K562 (cell line): ENCODE measurements around the gene POU2F3. TPM values are rescaled to one million over a fixed set of nuclear protein-coding genes. Genes with fewer than 3 reads are reported as not detected.

Experiments used
- ATF4 ChIP-seq: fragments of 450-650 bp; formaldehyde crosslinking; IDR thresholded peaks from 2 replicates; pipeline ENCODE4 v1.4.0; 2022; ENCODE audit warnings: mild to moderate bottlenecking, moderate library complexity
- ELK3 ChIP-seq: fragments of 450-650 bp; formaldehyde crosslinking; IDR thresholded peaks from 2 replicates; pipeline ENCODE4 v1.4.0; 2020; ENCODE audit warnings: mild to moderate bottlenecking
- EP400 ChIP-seq: fragments of 450-650 bp; IDR thresholded peaks from 2 replicates; pipeline ENCODE4 v1.6.1; 2017; ENCODE audit warnings: antibody characterized with exemption, mild to moderate bottlenecking, moderate library complexity
- ERF ChIP-seq: fragments of 450-650 bp; formaldehyde crosslinking; IDR thresholded peaks from 2 replicates; pipeline ENCODE4 v1.4.0; 2020; ENCODE audit warnings: mild to moderate bottlenecking, mixed read lengths
- HCFC1 ChIP-seq: IDR thresholded peaks from 2 replicates; pipeline ENCODE4 v1.6.1; 2012; ENCODE audit warnings: low read depth, low read length, improper control_type of control experiment
- MNT ChIP-seq, 2 experiments: fragments of 450-650 bp; conservative IDR thresholded peaks; 2 replicates each; pipeline ENCODE4 v1.6.1; 2017; ENCODE audit warnings: mild to moderate bottlenecking in 2 of 2, moderate library complexity in 2 of 2
- PHB2 ChIP-seq: fragments of 450-650 bp; IDR thresholded peaks from 2 replicates; pipeline ENCODE4 v1.6.1; 2017; ENCODE audit warnings: low read depth
- SIN3A ChIP-seq, 2 experiments: fragments of 150-350 bp in 1 of 2; IDR thresholded peaks; 2 replicates each; pipeline ENCODE4 v1.6.1; 2011 to 2016; ENCODE audit warnings: borderline replicate concordance in 2 of 2, low read depth in 2 of 2, low read length in 2 of 2, mild to moderate bottlenecking in 2 of 2, moderate library complexity in 2 of 2; ENCODE audit not compliant: control insufficient read depth in 1 of 2
- SMAD1 ChIP-seq: fragments of 150-350 bp; IDR thresholded peaks from 2 replicates; pipeline ENCODE4 v1.6.1; 2014; ENCODE audit warnings: low read length, low read depth; ENCODE audit not compliant: partially characterized antibody
- TFAM ChIP-seq: fragments of 250-450 bp; sonication (Bioruptor Pico); conservative IDR thresholded peaks from 2 replicates; pipeline ENCODE4 v1.5.0; 2021; ENCODE audit warnings: mild to moderate bottlenecking, moderate library complexity
- THAP7 ChIP-seq: fragments of 250-450 bp; sonication (Bioruptor Pico); IDR thresholded peaks from 2 replicates; pipeline ENCODE4 v1.5.0; 2021
- ZNF134 ChIP-seq: fragments of 250-450 bp; sonication (Bioruptor Pico); conservative IDR thresholded peaks from 2 replicates; pipeline ENCODE4 v1.4.0; 2020
- ZNF431 ChIP-seq: sonication (generic); formaldehyde crosslinking; IDR thresholded peaks from 2 replicates; pipeline ENCODE4 v1.8.0; 2022; ENCODE audit warnings: mild to moderate bottlenecking, missing genetic modification reagents
- ZNF589 ChIP-seq: fragments of 200-800 bp; sonication (Bioruptor generic); IDR thresholded peaks from 2 replicates; pipeline ENCODE4 v1.6.1; 2016; ENCODE audit warnings: low read depth, missing genetic modification characterization, missing compliant biosample characterization
- ZNF592 ChIP-seq: fragments of 450-650 bp; IDR thresholded peaks from 2 replicates; pipeline ENCODE4 v1.6.1; 2017; ENCODE audit warnings: antibody characterized with exemption, mild to moderate bottlenecking
- ZSCAN32 ChIP-seq: fragments of 450-650 bp; formaldehyde crosslinking; IDR thresholded peaks from 2 replicates; pipeline ENCODE4 v1.4.0; 2020; ENCODE audit warnings: mild to moderate bottlenecking, moderate library complexity
- polyA plus RNA-seq, 8 experiments: library from polyadenylated mRNA; depleted of rRNA in 4 of 8; stranded (reverse) in 5 of 8; unstranded in 3 of 8; fragments of >200 nt; fragmentation: Nextera tagmentation in 2 of 8; fragmentation: Illumina TruSeq in 1 of 8; extraction: Ambion mirVana in 2 of 8; extraction: Trizol in 1 of 8; gene quantifications; 2 replicates each; pipeline versions ENCODE4 v1.2.1 to v1.2.3, GENCODE V29; 2011 to 2014; ENCODE audit warnings: inconsistent platforms in 1 of 8, missing spikeins in 1 of 8
- total RNA-seq, 7 experiments: library from RNA; depleted of rRNA in 6 of 7; stranded (reverse); fragments of >200 nt in 6 of 7; fragmentation: Illumina TruSeq in 2 of 7; extraction: Trizol in 2 of 7; gene quantifications; 2 replicates each; pipeline versions ENCODE4 v1.2.1 to v1.2.3, GENCODE V29; 2011 to 2021; ENCODE audit warnings: low replicate concordance in 1 of 7
- TF ChIP-seq, protein P1 (sequence below): conservative IDR thresholded peaks from 2 replicates; pipeline ENCODE4 v1.6.1; 2011; ENCODE audit warnings: low read depth, mild to moderate bottlenecking, low read length; ENCODE audit not compliant: control insufficient read depth

Gene POU2F3
- total and polyA plus RNA-seq, 9 of the 15 experiments (the other 6 are each of a cell fraction or from before 2014, with no cell fraction given): not detected

DNA sequence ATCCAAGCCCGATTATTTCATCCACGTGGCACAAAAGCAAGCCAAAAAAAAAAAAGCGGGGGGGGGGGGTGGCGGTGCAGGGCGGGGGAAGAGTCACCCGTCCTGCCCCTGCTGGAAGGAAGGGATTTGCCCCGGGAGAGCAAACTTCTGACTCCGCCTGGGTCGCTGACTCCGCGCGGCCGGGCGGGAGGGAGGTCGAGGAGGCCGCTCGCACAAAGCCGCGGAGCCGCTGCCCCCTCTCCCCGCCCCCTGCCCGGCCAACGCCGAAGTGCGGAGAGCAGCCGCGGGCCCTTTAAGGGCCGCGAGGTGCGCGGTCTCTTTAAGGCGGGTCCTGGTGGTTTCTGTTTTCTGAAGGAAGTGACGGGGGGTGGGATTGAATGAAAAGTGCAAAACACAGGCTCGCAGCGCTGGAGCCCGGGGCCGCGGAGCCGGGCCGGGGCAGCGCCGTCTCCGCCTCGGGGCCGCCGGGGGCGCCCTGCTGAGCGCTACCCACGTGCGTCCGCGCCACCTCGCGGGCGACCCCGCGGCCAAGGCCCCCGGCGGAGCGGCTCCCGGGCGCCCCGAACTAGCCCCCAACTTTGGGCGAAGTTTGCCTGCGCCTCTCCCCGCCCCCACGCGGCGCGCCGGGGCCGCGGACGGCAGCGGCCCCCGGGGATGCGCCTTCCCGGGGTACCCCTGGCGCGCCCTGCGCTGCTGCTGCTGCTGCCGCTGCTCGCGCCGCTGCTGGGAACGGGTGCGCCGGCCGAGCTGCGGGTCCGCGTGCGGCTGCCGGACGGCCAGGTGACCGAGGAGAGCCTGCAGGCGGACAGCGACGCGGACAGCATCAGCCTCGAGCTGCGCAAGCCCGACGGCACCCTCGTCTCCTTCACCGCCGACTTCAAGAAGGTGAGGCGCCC is 29.1 kb upstream of the POU2F3 start, which contains the start of gene OAF (continued):
- TF ChIP-seq ELK3 (CRISPR knock-in tag): no peak
- no peak for TF ChIP-seq ZNF134 (CRISPR knock-in tag)
- TF ChIP-seq THAP7 (CRISPR knock-in tag): no peak
- peak in 1 of 2 experiments; percentile 30; a peak in 1 of 4 replicates for TF ChIP-seq MNT (conservative IDR thresholded peaks at IDR 0.05)
- no peak for TF ChIP-seq TFAM (CRISPR knock-in tag)
- TF ChIP-seq ZNF589: no peak
- no peak for TF ChIP-seq ERF (CRISPR knock-in tag)
- no peak for TF ChIP-seq SMAD1
- 0 out of 2 replicates have a peak, but pooled peaks have one; percentile 43 for TF ChIP-seq ZNF431
- TF ChIP-seq, protein P1, sequence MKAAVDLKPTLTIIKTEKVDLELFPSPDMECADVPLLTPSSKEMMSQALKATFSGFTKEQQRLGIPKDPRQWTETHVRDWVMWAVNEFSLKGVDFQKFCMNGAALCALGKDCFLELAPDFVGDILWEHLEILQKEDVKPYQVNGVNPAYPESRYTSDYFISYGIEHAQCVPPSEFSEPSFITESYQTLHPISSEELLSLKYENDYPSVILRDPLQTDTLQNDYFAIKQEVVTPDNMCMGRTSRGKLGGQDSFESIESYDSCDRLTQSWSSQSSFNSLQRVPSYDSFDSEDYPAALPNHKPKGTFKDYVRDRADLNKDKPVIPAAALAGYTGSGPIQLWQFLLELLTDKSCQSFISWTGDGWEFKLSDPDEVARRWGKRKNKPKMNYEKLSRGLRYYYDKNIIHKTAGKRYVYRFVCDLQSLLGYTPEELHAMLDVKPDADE: no peak
- no peak for TF ChIP-seq ATF4
- peak; percentile 53; the same call in 1 of the 2 replicates for TF ChIP-seq ZNF592
- no peak for TF ChIP-seq SIN3A (IDR thresholded peaks at IDR 0.05; ENCODE audit: borderline replicate concordance in 2 of 2, control insufficient read depth in 1 of 2, low read depth in 2 of 2, low read length in 2 of 2)
- no peak for TF ChIP-seq PHB2
- peak; percentile 47; the same call in 1 of the 2 replicates for TF ChIP-seq HCFC1
- no peak for TF ChIP-seq EP400
- no peak for TF ChIP-seq ZSCAN32 (CRISPR knock-in tag)
